Measurements from ENCODE around the gene RAG2.
"Not testable (repeated sequence)": the region's sequence is repeated elsewhere in the genome, so short reads cannot be mapped to it uniquely, and the experiment has no call there.

Gene RAG2

DNA sequence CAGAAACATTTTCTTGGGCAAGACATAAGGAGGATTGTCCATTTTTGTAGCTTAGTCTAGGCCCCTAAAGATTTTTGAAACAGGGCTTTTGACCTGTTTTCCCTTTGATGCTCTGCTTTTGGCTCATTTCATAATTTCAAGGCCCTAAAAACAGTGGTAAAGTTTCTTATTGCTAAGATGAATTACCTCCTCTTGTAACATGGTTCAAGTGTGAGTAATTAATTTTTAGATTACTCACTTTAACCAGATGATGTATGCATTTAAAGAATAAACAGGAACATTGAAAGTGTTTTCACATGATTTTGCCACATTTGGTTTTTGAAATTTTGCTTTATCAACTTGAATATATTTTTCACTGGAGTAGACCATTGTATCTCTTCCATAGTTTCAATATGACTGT is 1.2 kb downstream of the RAG2 start:
- DNase-seq, result no peak

DNA sequence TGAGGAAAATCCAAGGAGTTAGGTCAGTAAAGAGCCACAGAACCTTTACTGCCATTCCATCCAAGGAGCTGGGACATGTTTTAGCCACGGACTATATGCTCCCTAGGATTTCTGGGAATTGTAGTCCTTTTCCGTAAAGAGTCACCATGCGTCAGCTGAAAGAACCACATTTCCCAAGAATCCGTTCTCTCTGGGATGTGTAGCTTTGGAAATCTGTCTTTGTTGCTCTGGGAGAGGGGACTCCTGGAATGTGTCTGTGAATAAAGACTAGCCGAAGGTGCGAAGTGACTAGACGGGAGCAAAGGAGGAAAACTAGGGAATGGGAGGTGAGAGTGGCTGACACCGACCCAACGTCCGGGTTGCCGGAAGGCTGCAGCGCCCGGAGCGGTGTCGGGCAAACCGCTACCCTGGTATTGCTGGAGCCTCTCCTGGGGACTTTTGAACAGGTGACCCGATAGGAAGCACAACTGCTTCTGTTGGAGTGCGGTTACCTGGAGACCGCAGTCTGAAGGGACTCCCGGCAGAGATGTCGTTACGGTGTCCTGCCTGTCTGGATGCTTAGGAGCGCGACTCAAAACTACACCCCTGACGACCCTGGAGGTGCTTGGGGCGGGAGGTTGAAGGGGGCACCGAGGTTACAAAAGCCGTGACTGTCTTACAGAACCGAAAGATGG is 3.6 kb downstream of the RAG2 start, which contains the start of gene IFTAP:
Gene IFTAP (plus strand): TSS at position 187 of the 674 bp plus-strand sequence. CDS start 15,602 bp downstream, outside the sequence.
- peak; percentile 68 to 99 for DNase-seq

DNA sequence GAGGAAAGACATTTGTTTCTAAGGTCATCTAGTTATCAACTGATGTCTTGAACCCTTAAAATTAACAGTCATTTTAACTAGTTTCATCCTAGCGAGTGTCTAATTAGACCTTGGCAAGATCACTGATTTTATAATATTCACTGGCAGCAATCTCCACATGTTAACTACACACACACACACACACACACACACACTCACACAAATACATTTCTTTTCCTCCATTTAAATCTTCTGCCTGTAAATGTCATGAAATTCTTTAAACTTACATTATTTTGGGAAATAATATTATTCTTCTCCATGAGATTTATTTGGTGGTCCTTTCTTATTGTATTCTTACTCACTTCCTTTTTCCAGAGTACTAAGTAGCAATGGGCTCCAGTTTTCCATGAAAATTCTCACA is 6.6 kb downstream of the RAG2 start:
- no peak for DNase-seq

GRCh38 chr11:36590513-36590912 is 7.5 kb downstream of the RAG2 start:
- DNase-seq, result no peak

DNA sequence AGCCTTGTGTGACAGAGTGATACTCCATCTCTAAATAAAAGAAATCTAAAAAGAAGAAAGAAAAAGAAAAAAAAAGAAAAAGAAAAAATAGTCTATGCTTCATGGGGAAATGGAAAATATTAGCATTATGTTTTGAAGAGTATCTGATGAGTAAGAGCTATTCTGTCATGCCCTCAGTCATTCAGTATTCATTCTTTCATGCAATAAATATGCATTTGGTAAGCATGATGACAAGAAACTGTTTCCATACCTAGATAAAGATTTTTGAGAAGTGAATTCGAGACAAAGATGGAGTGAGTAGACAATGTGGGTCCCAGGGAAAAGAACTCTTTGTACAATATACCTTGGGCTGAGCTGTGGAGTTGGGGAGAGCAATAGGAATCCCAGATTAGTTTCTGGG is 9.9 kb downstream of the RAG2 start:
- DNase-seq, result no peak

- DNase-seq, result no peak
These were observed 11.5 kb downstream of the RAG2 start for GRCh38 chr11:36586543-36586942.

DNA sequence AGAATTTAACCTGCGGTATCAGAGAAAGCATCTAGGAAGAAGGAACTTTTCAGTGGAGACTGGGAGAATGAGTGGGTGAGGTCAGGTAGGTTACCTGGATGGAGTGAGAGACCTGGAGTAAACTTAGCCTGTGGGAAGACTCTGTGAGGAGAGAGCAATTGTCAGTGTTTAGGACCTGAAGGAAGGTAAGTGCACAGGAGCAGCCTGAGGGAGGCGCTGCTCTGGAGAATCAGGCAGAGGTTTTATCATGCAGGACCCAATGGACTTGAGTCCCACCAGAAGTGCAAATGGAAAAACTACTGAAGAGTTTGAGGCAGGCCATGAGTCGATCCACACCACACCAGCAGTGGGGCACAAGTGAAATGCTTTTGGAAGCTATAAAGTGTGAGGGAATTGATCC is 14.4 kb downstream of the RAG2 start:
- no peak for DNase-seq

DNA sequence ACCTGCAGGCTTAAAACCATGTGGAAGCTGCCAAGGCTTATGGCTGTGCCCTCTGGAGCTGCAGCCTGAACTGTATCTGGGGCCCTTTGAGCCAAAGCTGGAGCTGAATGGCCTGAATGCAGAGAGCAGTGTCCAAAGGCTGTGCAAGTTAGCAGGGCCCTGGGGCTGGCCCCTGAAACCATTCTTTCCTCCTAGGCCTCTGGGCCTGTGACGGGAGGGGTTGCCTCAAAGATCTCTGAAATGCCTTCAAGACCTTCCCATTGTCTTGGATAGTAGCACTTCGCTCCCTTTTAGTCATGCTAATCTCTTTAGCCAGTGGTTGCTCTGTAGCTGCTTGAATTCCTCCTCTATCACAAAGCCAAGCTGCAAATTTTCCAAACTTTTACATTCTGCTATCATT is 16.5 kb downstream of the RAG2 start:
- DNase-seq, result no peak

GRCh38 chr11:36578458-36578857 is 19.6 kb downstream of the RAG2 start:
- no peak for DNase-seq

GRCh38 chr11:36577859-36578258 is 20.2 kb downstream of the RAG2 start:
- no peak for DNase-seq

- no peak for DNase-seq
These were observed 20.7 kb downstream of the RAG2 start for GRCh38 chr11:36577373-36577772.

- no peak for DNase-seq
These were observed 23.6 kb downstream of the RAG2 start for GRCh38 chr11:36574486-36574885.

DNA sequence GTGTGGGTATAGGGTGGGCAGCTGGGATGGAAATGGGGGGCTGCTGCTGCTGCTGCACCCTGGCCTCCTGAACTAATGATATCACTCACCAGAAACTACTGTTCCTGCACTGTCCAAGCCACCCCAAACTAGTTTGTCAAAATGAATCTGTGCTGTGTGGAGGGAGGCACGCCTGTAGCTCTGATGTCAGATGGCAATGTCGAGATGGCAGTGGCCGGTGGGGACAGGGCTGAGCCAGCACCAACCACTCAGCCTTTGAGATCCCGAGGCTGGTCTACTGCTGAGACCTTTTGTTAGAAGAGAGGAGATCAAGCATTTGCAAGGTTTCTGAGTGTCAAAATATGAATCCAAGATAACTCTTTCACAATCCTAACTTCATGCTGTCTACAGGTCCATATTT is 28.9 kb downstream of the RAG2 start:
- no peak for DNase-seq

DNA sequence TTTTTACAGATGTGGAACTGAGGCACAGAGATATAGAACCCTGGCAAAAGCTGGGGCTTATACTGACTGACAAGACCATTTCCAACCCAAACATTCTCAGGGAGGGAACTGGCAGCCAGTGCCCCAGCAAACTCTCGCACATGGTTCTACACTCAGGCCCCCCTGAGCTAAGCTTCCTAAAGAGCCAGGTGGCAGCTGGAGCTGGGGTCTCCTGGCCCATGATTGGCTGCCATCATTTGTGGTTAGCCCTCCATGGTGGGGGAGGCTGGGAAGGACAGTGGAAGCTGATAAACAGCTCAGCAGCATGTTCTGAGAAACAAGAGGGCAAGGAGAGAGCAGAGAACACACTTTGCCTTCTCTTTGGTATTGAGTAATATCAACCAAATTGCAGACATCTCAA is 30.3 kb downstream of the RAG2 start, which contains the start of gene RAG1:
Gene RAG1 (plus strand): TSS at position 314 of the 400 bp plus-strand sequence. CDS start 5,298 bp downstream, outside the sequence.
- no peak for DNase-seq

- DNase-seq, result no peak
These were observed 31.5 kb downstream of the RAG2 start for GRCh38 chr11:36566407-36567053.

GRCh38 chr11:36565031-36565610 is 32.9 kb downstream of the RAG2 start:
- no peak for DNase-seq

- DNase-seq, result peak; percentile 62 to 82
These were observed 33.5 kb downstream of the RAG2 start for GRCh38 chr11:36564376-36565030.

GRCh38 chr11:36558571-36559413 is 39.2 kb downstream of the RAG2 start:
- no peak for DNase-seq

DNA sequence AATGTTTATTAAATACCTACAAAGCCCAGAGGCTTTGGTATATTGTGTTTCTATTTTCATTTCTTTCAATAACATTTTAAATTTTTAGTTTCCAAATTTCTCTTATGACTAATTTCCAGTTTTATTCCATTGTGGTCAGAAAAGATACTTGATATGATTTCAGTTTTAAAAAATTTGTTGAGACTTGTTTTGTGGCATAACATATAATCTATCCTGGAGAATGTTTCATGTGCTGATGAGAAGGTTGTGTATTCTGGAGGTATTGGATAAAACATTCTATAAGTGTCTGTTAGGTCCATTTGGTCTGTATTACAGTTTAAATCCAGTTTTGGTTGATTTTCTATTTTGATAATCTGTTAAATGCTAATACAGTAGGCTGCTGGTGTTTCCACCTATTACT is 40.0 kb downstream of the RAG2 start:
- DNase-seq, result no peak

DNA sequence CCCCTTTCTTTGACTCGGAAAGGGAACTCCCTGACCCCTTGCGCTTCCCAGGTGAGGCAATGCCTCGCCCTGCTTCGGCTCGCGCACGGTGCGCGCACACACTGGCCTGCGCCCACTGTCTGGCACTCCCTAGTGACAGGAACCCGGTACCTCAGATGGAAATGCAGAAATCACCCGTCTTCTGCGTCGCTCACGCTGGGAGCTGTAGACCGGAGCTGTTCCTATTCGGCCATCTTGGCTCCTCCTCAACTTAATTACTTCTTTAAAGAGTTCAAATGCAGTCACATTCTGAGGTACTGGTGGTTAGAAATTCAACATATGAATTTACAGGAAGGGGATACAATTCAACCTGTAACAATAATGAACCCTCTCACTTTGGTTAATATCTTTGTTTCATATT is 40.6 kb downstream of the RAG2 start:
- not testable (repeated sequence) for DNase-seq

- no peak for DNase-seq
These were observed 47.5 kb downstream of the RAG2 start for GRCh38 chr11:36550385-36551115.

Data from hippocampal formation (tissue), 2 donors.